Endothelial cell (in vitro differentiated cells): Measurements from ENCODE around the gene CCDC127. TPM values are rescaled to one million over a fixed set of nuclear protein-coding genes. Genes with fewer than 3 reads are reported as not detected.
"Not testable (repeated sequence)": the region's sequence is repeated elsewhere in the genome, so short reads cannot be mapped to it uniquely, and the experiment has no call there.

Experiments
- DNase-seq: peaks from one replicate; pipeline ENCODE4 v3.0.0; 2021; ENCODE audit warnings: low spot score
- H3K27ac Mint-ChIP-seq: one replicate; pipeline ENCODE4 v1.8.0; 2021; ENCODE audit warnings: mixed read lengths, inconsistent platforms; ENCODE audit not compliant: unreplicated experiment
- H3K27me3 Mint-ChIP-seq: one replicate; pipeline ENCODE4 v1.8.0; 2021; ENCODE audit warnings: mild to moderate bottlenecking, moderate library complexity, mixed read lengths, inconsistent platforms; ENCODE audit not compliant: unreplicated experiment
- H3K36me3 Mint-ChIP-seq: one replicate; pipeline ENCODE4 v1.8.0; 2021; ENCODE audit warnings: mild to moderate bottlenecking, low read depth, mixed read lengths, inconsistent platforms; ENCODE audit not compliant: unreplicated experiment
- H3K4me1 Mint-ChIP-seq: one replicate; pipeline ENCODE4 v1.8.0; 2021; ENCODE audit warnings: mild to moderate bottlenecking, mixed read lengths, inconsistent platforms; ENCODE audit not compliant: unreplicated experiment
- H3K4me3 Mint-ChIP-seq: one replicate; pipeline ENCODE4 v1.8.0; 2021; ENCODE audit warnings: mild to moderate bottlenecking, mixed read lengths, inconsistent platforms; ENCODE audit not compliant: unreplicated experiment
- H3K9me3 Mint-ChIP-seq: one replicate; pipeline ENCODE4 v1.8.0; 2021; ENCODE audit warnings: mixed read lengths, inconsistent platforms; ENCODE audit not compliant: unreplicated experiment
- CTCF ChIP-seq: fragments of 200-600 bp; sonication (generic); IDR thresholded peaks from one replicate; pipeline ENCODE4 v1.5.0; 2021; ENCODE audit warnings: antibody characterized with exemption; ENCODE audit not compliant: unreplicated experiment
- total RNA-seq: library from RNA; stranded (reverse); fragmentation: NEBNext Ultra II Directional; extraction: Animal tissue kit (Norgen Biotek cat#: 25700); gene quantifications from one replicate; pipeline ENCODE4 v1.2.1, GENCODE V29; 2021; ENCODE audit not compliant: unreplicated experiment

The CCDC127 gene
- total RNA-seq, 1 donor from 2014 or later: 8.1 TPM

GRCh38 chr5:219991-220390 lies 2.0 kb upstream of the CCDC127 start:
- Mint-ChIP-seq H3K9me3 (no peaks in the 10 kb centered on the region), H3K27ac (no peak overlapping the region), H3K4me3 (peak overlapping the region; percentile 98), H3K4me1 (peaks cover 17% of the 10 kb centered on the region), H3K36me3 (peaks cover 8% of the 10 kb centered on the region), H3K27me3 (peaks cover 2% of the 10 kb centered on the region)
- no peak for TF ChIP-seq CTCF
- no peak for DNase-seq

GRCh38 chr5:219460-219863 lies 1.5 kb upstream of the CCDC127 start:
- no peak for DNase-seq
- peak overlapping the region; percentile 98 for H3K4me3 Mint-ChIP-seq
- no peaks in the 10 kb centered on the region for H3K9me3 Mint-ChIP-seq
- peaks cover 17% of the 10 kb centered on the region for H3K4me1 Mint-ChIP-seq
- H3K27me3 Mint-ChIP-seq: peaks cover 2% of the 10 kb centered on the region
- peaks cover 4% of the 10 kb centered on the region for H3K36me3 Mint-ChIP-seq
- H3K27ac Mint-ChIP-seq: peak overlapping the region; percentile 13
- no peak for TF ChIP-seq CTCF

GRCh38 chr5:218457-219291 lies 721 bp upstream of the CCDC127 start:
- Mint-ChIP-seq H3K4me1 (peaks cover 17% of the 10 kb centered on the region), H3K4me3 (peak overlapping the region; percentile 98), H3K36me3 (peaks cover 3% of the 10 kb centered on the region), H3K9me3 (no peaks in the 10 kb centered on the region), H3K27me3 (peaks cover 2% of the 10 kb centered on the region), H3K27ac (peak overlapping the region; percentile 72)
- DNase-seq: peak; percentile 41
- TF ChIP-seq CTCF: no peak

- not testable (repeated sequence) for H3K4me1 Mint-ChIP-seq
Observed at GRCh38 chr5:216076-216475, 1.9 kb downstream of the CCDC127 start.

GRCh38 chr5:215256-215655 lies 2.7 kb downstream of the CCDC127 start:
- DNase-seq, H3K36me3 Mint-ChIP-seq, H3K27ac Mint-ChIP-seq, H3K27me3 Mint-ChIP-seq, H3K4me3 Mint-ChIP-seq, H3K9me3 Mint-ChIP-seq, H3K4me1 Mint-ChIP-seq: not testable (repeated sequence)

More at GRCh38 chr5:216076-216475, 1.9 kb downstream of the CCDC127 start:
- H3K27me3 Mint-ChIP-seq, H3K27ac Mint-ChIP-seq, H3K4me3 Mint-ChIP-seq, DNase-seq, H3K36me3 Mint-ChIP-seq, H3K9me3 Mint-ChIP-seq: not testable (repeated sequence)

- DNase-seq: no peak
- Mint-ChIP-seq H3K4me3 (no peak overlapping the region), H3K27me3 (peaks cover 8% of the 10 kb centered on the region), H3K4me1 (peaks cover 5% of the 10 kb centered on the region), H3K36me3 (peaks cover 8% of the 10 kb centered on the region), H3K9me3 (no peaks in the 10 kb centered on the region), H3K27ac (no peak overlapping the region)
- TF ChIP-seq CTCF: no peak
Observed at GRCh38 chr5:213803-214395, 4.1 kb downstream of the CCDC127 start.
